ENCODE measurements around the gene ZNF775. TPM values are rescaled to one million over a fixed set of nuclear protein-coding genes. Genes with fewer than 3 reads are reported as not detected.

ZNF775 gene
- total and polyA plus RNA-seq, 2 of the 13 experiments (the other 11 are each of a cell fraction or from before 2014, with no cell fraction given), result 3.1 to 3.2 TPM

DNA sequence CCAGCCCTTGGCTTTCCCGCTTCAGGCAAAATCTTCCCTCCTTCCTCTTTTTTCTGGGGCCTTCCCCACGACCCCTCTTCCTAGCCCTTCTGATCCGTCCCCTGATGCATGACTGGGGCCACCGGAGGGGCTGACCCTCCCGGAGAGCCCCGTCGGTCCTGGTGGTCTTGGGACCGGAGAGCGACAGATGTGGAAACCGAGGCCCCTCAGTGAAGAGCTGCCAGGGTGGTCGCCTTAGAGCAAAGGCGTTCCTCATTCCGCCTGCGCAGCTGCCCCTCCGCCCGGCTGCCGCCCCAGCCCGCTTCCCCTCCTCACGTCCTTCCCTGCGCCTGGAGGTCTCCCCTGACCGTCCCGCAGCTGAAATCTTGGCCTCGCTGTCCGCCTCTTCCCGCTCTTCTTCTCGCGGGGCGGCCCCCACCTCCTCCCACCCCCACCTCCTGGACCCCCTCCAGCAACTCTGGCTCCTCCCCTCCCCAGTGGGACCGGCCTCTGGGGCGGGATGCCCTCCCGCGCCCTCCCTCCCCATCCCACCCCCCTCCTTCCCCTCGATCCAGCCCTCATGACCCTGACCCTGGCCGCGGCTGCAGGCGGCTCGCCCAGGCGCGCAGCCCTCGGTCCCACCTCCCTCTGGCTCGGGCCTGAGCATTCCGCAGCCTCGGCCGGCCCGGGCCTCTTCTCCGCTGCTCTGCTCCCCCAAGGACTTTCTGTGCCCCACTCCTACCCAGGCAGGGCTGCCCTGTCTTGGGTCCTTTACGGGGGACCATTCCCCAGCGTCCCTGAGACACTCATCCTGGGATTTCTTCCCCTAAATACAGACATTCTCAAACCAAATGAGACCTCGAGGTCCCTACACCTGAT lies 37.6 kb upstream of the ZNF775 start, which contains the start of gene RARRES2 (continued):
- TF ChIP-seq, protein P1, sequence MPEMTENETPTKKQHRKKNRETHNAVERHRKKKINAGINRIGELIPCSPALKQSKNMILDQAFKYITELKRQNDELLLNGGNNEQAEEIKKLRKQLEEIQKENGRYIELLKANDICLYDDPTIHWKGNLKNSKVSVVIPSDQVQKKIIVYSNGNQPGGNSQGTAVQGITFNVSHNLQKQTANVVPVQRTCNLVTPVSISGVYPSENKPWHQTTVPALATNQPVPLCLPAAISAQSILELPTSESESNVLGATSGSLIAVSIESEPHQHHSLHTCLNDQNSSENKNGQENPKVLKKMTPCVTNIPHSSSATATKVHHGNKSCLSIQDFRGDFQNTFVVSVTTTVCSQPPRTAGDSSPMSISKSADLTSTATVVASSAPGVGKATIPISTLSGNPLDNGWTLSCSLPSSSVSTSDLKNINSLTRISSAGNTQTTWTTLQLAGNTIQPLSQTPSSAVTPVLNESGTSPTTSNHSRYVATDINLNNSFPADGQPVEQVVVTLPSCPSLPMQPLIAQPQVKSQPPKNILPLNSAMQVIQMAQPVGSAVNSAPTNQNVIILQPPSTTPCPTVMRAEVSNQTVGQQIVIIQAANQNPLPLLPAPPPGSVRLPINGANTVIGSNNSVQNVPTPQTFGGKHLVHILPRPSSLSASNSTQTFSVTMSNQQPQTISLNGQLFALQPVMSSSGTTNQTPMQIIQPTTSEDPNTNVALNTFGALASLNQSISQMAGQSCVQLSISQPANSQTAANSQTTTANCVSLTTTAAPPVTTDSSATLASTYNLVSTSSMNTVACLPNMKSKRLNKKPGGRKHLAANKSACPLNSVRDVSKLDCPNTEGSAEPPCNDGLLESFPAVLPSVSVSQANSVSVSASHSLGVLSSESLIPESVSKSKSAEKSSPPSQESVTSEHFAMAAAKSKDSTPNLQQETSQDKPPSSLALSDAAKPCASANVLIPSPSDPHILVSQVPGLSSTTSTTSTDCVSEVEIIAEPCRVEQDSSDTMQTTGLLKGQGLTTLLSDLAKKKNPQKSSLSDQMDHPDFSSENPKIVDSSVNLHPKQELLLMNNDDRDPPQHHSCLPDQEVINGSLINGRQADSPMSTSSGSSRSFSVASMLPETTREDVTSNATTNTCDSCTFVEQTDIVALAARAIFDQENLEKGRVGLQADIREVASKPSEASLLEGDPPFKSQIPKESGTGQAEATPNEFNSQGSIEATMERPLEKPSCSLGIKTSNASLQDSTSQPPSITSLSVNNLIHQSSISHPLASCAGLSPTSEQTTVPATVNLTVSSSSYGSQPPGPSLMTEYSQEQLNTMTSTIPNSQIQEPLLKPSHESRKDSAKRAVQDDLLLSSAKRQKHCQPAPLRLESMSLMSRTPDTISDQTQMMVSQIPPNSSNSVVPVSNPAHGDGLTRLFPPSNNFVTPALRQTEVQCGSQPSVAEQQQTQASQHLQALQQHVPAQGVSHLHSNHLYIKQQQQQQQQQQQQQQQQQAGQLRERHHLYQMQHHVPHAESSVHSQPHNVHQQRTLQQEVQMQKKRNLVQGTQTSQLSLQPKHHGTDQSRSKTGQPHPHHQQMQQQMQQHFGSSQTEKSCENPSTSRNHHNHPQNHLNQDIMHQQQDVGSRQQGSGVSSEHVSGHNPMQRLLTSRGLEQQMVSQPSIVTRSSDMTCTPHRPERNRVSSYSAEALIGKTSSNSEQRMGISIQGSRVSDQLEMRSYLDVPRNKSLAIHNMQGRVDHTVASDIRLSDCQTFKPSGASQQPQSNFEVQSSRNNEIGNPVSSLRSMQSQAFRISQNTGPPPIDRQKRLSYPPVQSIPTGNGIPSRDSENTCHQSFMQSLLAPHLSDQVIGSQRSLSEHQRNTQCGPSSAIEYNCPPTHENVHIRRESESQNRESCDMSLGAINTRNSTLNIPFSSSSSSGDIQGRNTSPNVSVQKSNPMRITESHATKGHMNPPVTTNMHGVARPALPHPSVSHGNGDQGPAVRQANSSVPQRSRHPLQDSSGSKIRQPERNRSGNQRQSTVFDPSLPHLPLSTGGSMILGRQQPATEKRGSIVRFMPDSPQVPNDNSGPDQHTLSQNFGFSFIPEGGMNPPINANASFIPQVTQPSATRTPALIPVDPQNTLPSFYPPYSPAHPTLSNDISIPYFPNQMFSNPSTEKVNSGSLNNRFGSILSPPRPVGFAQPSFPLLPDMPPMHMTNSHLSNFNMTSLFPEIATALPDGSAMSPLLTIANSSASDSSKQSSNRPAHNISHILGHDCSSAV (CRISPR knock-in tag; IDR thresholded peaks at IDR 0.05; ENCODE audit: borderline replicate concordance), result no peak
- TF ChIP-seq, protein P2, sequence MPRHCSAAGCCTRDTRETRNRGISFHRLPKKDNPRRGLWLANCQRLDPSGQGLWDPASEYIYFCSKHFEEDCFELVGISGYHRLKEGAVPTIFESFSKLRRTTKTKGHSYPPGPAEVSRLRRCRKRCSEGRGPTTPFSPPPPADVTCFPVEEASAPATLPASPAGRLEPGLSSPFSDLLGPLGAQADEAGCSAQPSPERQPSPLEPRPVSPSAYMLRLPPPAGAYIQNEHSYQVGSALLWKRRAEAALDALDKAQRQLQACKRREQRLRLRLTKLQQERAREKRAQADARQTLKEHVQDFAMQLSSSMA (CRISPR knock-in tag; IDR thresholded peaks at IDR 0.05), result no peak
- TF ChIP-seq POLR2G (IDR thresholded peaks at IDR 0.05; ENCODE audit: low read depth, low read length) (peak; percentile 41), XBP1 (CRISPR knock-in tag; IDR thresholded peaks at IDR 0.05) (no peak), SAP130 (CRISPR knock-in tag; IDR thresholded peaks at IDR 0.05; ENCODE audit: low read depth) (peak; percentile 59), ZFY (CRISPR knock-in tag; IDR thresholded peaks at IDR 0.05) (peak; percentile 65), HNF4G (IDR thresholded peaks at IDR 0.05; ENCODE audit: borderline replicate concordance, low read depth, low read length) (no peak), HNF4G (CRISPR knock-in tag; IDR thresholded peaks at IDR 0.05; ENCODE audit: borderline replicate concordance, low read depth) (no peak), HES4 (CRISPR knock-in tag; IDR thresholded peaks at IDR 0.05; ENCODE audit: borderline replicate concordance) (no peak), ZNF772 (CRISPR knock-in tag; IDR thresholded peaks at IDR 0.05) (no peak), ZNF484 (CRISPR knock-in tag; IDR thresholded peaks at IDR 0.05; ENCODE audit: borderline replicate concordance, low read depth) (no peak), ZNF552 (CRISPR knock-in tag; IDR thresholded peaks at IDR 0.05; ENCODE audit: borderline replicate concordance) (no peak), ZNF598 (CRISPR knock-in tag; IDR thresholded peaks at IDR 0.05; ENCODE audit: borderline replicate concordance) (no peak), ELF3 (CRISPR knock-in tag; IDR thresholded peaks at IDR 0.05) (no peak), NPAS2 (CRISPR knock-in tag; IDR thresholded peaks at IDR 0.05; ENCODE audit: borderline replicate concordance) (no peak), KLF12 (CRISPR knock-in tag; IDR thresholded peaks at IDR 0.05; ENCODE audit: borderline replicate concordance) (no peak), MAFF (IDR thresholded peaks at IDR 0.05; ENCODE audit: low read depth, low read length) (no peak), ELF1 (CRISPR knock-in tag; IDR thresholded peaks at IDR 0.05) (no peak), NR2F1 (CRISPR knock-in tag; IDR thresholded peaks at IDR 0.05) (peak in 1 of 2 experiments; percentile 65; a peak in 1 of 4 replicates)
- TF ChIP-seq, protein P3, sequence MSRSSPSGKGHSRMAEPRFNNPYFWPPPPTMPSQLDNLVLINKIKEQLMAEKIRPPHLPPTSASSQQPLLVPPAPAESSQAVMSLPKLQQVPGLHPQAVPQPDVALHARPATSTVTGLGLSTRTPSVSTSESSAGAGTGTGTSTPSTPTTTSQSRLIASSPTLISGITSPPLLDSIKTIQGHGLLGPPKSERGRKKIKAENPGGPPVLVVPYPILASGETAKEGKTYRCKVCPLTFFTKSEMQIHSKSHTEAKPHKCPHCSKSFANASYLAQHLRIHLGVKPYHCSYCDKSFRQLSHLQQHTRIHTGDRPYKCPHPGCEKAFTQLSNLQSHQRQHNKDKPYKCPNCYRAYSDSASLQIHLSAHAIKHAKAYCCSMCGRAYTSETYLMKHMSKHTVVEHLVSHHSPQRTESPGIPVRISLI (CRISPR knock-in tag; IDR thresholded peaks at IDR 0.05; ENCODE audit: borderline replicate concordance), result no peak
